Stimulated activated CD8-positive, alpha-beta memory T cell treated with anti-CD3 and anti-CD28 coated beads, Interleukin-7, amount 100 ng/mL, for 1 hour (primary cell): ENCODE data around the gene COMMD8.

Experiments
- DNase-seq, 2 donors: peaks; one replicate each; pipeline ENCODE4 v3.0.0-alpha.2; 2020; ENCODE audit warnings: low read depth in 2 of 2

The COMMD8 gene

DNA sequence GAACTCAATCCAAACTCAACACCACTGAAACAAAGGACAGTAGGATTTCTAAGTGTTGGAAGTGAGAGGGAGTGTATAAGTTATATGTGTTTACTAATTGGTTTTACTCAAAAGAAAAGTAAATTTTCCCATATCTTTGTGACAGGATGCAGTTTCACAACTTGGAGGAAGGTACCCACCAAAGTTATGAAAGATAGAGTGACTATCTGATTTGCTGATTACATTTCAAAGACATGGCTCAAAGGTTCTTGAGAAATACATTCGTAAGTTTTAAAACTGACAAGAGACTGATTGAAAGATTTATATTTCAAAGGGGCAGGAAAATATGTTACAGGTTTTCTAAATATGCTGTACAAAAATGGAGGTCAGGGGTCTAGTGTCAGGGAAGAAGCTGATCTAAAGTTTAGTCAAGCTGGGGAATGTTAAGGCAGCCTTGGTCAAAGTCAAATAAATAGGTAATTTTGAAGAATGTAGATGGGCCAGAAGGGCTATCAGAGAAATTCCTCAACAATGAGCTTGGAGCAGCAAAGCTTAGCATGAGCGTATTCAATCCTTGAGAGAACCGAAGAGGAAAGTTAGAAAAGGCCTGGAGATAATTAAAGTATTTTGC, 9.7 kb upstream of the COMMD8 start:
- DNase-seq: no peak

DNA sequence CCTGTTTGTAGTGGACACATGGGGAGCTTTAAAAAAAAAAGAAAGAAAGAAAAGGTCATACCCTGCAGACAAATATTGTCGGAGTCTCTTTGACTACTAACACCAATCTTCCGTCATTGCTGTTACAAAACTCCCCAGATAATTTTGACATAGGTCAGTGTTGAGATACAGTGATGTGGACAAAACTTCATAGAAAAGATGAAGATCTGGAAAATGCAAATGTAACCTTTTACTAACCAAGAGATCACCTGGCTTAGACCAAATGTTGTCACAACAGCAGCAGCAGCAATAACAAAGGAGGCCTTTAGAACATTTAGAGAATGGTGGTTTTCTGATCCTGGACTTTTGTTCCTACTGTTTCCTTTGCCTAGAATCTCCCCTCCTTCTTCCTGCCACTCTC, 8.1 kb upstream of the COMMD8 start:
- no peak for DNase-seq

DNA sequence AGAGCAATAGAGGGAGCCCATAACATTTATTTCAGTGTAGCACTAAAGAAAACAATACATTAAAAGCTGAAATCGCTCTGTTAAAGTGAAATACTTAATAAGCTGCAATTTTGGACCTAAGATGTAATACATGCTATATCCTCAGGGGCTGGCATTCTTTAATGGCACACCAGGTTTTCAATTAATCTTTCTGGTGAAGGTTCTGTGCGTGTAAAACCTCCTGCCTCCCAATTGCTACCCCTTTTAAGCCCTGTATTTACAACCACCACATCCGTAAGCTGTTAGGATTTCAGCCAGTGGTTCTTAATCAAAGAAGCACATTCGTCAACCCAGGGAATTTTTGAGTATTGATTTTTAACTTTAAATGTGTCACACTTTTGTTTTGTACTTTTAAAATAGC, 7.6 kb upstream of the COMMD8 start:
- no peak for DNase-seq

DNA sequence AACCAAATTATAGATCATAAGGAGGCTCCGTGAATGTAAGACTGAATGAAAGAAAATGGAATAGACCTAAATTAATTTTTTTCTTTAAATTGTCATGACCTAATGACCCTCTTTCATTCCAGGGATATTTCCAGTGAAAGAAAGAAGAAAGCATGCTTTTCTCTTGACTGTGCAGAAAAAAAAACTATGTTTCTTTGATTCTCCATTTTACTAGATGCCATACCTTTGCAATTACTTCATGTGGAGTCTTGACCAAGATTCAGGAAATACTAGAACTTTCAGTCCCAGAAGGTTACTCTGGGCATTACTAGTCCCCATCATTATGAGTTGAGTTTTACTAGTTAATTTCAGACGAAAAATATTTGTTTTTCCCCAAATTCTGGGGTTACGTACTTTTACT, 6.4 kb upstream of the COMMD8 start:
- DNase-seq: no peak

- DNase-seq: no peak
These were observed 5.3 kb upstream of the COMMD8 start for GRCh38 chr4:47468706-47469365.

GRCh38 chr4:47466056-47466785, 2.7 kb upstream of the COMMD8 start:
- no peak for DNase-seq

GRCh38 chr4:47465004-47465403, 1.5 kb upstream of the COMMD8 start:
- DNase-seq: no peak

- no peak for DNase-seq
These were observed 685 bp downstream of the COMMD8 start for GRCh38 chr4:47462799-47463234.

GRCh38 chr4:47451657-47452056, 11.8 kb downstream of the COMMD8 start:
- DNase-seq: no peak

- DNase-seq: no peak
These were observed 19.5 kb downstream of the COMMD8 start for GRCh38 chr4:47444031-47444430.

DNA sequence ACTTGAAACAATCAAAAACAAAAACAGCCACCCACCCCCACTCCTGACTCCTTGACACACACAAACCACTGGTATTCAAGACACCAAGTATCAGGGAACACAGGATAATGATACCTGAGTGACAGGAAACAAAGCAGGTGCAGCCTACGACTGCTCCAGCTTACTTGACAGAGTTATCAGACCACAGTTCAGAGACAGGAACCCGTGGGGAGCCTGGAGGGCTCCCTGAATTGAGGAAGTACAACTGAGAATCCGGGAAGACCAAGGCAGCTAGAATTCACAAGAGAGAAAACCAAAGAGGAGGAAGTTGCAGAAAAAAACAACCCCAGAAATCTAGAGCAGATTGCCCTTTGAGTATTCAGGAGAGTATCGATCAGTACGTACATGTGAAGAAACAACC, 20.5 kb downstream of the COMMD8 start:
- no peak for DNase-seq

GRCh38 chr4:47434931-47435330, 28.6 kb downstream of the COMMD8 start:
- no peak for DNase-seq

- DNase-seq: no peak
These were observed 30.8 kb downstream of the COMMD8 start for GRCh38 chr4:47432749-47433148.

- DNase-seq: no peak
These were observed 35.6 kb downstream of the COMMD8 start for GRCh38 chr4:47427935-47428334.

- DNase-seq: no peak
These were observed 37.9 kb downstream of the COMMD8 start for GRCh38 chr4:47425628-47426027.

GRCh38 chr4:47419296-47419695, 44.2 kb downstream of the COMMD8 start:
- DNase-seq: no peak

GRCh38 chr4:47418147-47418546, 45.4 kb downstream of the COMMD8 start:
- no peak for DNase-seq

DNA sequence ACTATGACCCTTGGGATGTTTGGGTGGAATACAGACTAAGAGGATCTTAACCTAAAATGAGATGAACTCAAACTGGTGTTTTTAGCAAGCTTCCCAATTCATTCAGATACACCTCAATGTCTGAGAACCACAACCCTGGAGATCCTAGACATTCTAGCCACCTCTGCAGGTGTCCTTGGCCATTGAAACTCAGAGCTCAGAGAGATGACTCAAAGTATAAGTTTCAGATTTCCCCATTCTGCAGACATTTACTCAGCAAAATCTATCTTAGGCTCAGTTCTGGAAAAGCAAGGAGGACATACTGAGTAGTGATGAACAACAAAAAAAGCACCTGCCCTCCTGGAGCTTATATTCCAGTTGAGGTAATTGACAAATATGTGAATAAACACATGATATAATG, 47.8 kb downstream of the COMMD8 start:
- DNase-seq: no peak

- no peak for DNase-seq
These were observed 50.0 kb downstream of the COMMD8 start for GRCh38 chr4:47413521-47413920.

DNA sequence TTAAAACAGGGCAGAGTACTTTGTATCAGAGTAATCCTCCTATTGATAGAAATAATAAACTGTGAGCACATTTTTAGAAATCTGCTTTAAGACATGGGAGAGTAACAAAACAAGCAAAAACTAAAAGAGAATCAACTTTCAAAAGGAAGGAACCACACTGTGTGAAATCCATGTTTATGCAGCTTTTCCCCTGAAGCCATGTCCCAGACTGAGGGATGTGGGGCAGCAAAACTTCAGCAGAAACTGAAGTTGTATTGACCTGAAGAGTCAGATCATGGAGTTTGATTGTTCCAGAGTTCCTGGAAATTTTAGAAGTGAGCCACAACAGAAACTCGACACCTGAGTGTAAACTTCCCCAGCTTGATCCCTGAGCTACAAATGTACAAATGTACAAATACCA, 53.2 kb downstream of the COMMD8 start:
- no peak for DNase-seq

- no peak for DNase-seq
These were observed 57.1 kb downstream of the COMMD8 start for GRCh38 chr4:47406408-47406807.
